B cell (primary cell): ENCODE results near the gene CTIF. TPM values are rescaled to one million over a fixed set of nuclear protein-coding genes. Genes with fewer than 3 reads are reported as not detected.

Experiments used
- ATAC-seq: fragments of 200-7000 bp; cut with Tn5 transposase; one replicate; pipeline ENCODE4 v1.10.0; 2021; ENCODE audit warnings: low read depth, mild to moderate bottlenecking, moderate number of reproducible peaks, moderate library complexity
- CTCF ChIA-PET: fragments of 350-600 bp; sonication (Branson Sonifier 250); formaldehyde crosslinking; loops from one replicate; lab custom pipeline; 2021; ENCODE audit warnings: antibody characterized with exemption, inconsistent platforms; lab: Charles Lee
- POLR2A ChIA-PET: fragments of 350-600 bp; sonication (Branson Sonifier 250); formaldehyde crosslinking; loops from one replicate; lab custom pipeline; 2021; ENCODE audit warnings: antibody characterized with exemption; lab: Charles Lee
- DNase-seq: peaks from one replicate; pipeline ENCODE4 v3.0.0; 2013
- H2AFZ ChIP-seq: 2 replicates; pipeline ENCODE4 v1.6.1; 2012; ENCODE audit warnings: mild to moderate bottlenecking, low read depth, low read length; ENCODE audit not compliant: insufficient read depth, poor library complexity, severe bottlenecking
- H3K27ac ChIP-seq, 2 donors: 1 replicate in 1 of 2; 2 replicates in 1 of 2; pipeline ENCODE4 v1.5.1; 2012 to 2013; ENCODE audit warnings: low read length in 2 of 2, mild to moderate bottlenecking in 2 of 2, moderate library complexity in 1 of 2
- H3K27me3 ChIP-seq, 4 experiments: fragments of 200-600 bp in 1 of 4; sonication (generic) in 1 of 4; replicated peaks in 1 of 4; 1 replicate in 2 of 4; 2 replicates in 2 of 4; pipeline versions ENCODE4 v1.6.1 to v1.7.0; 2013 to 2016; ENCODE audit warnings: low read length in 3 of 4, mild to moderate bottlenecking in 2 of 4, mixed read lengths in 1 of 4, moderate library complexity in 1 of 4; ENCODE audit not compliant: insufficient read depth in 4 of 4, control insufficient read depth in 3 of 4; ENCODE audit errors: control extremely low read depth in 1 of 4
- H3K36me3 ChIP-seq, 2 experiments: replicated peaks in 1 of 2; 1 replicate in 1 of 2; 2 replicates in 1 of 2; pipeline versions ENCODE4 v1.6.1 to v1.7.1; 2013; ENCODE audit warnings: low read length in 1 of 2; ENCODE audit not compliant: insufficient read depth in 2 of 2, control insufficient read depth in 1 of 2; ENCODE audit errors: control extremely low read depth in 1 of 2, extremely low read depth in 1 of 2
- H3K4me1 ChIP-seq, 2 donors: fragments of 200-600 bp in 1 of 2; sonication (generic) in 1 of 2; 1 replicate in 1 of 2; 2 replicates in 1 of 2; pipeline versions ENCODE4 v1.5.1 to v1.6.1; 2013 to 2017; ENCODE audit warnings: low read length in 2 of 2; ENCODE audit not compliant: control insufficient read depth in 2 of 2, insufficient read depth in 2 of 2
- H3K4me2 ChIP-seq: replicated peaks from 2 replicates; pipeline ENCODE3; 2012; ENCODE audit warnings: mild to moderate bottlenecking, low read depth, low read length; ENCODE audit not compliant: poor library complexity, severe bottlenecking
- H3K4me3 ChIP-seq, 5 experiments: fragments of 200-600 bp in 1 of 5; sonication (generic) in 1 of 5; 1 replicate in 3 of 5; 2 replicates in 2 of 5; pipeline versions ENCODE4 v1.5.1 to v1.7.0; 2011 to 2016; ENCODE audit warnings: low read length in 4 of 5, mild to moderate bottlenecking in 4 of 5, low read depth in 2 of 5, control low read depth in 1 of 5, moderate library complexity in 1 of 5; ENCODE audit not compliant: insufficient read depth in 1 of 5; ENCODE audit errors: control extremely low read depth in 1 of 5, extremely low read depth in 1 of 5
- H3K79me2 ChIP-seq: fragments of 200-600 bp; sonication (generic); one replicate; pipeline ENCODE4 v1.6.0; 2016; ENCODE audit warnings: low read length; ENCODE audit not compliant: control insufficient read depth, insufficient read depth
- H3K9ac ChIP-seq: fragments of 200-600 bp; sonication (generic); 2 replicates; pipeline ENCODE4 v1.6.1; 2017; ENCODE audit warnings: mild to moderate bottlenecking, low read length, moderate library complexity
- H3K9me3 ChIP-seq, 3 donors: one replicate each; pipeline versions ENCODE4 v1.6.1 to v1.7.1; 2013; ENCODE audit warnings: low read length in 2 of 3; ENCODE audit not compliant: control insufficient read depth in 2 of 3, insufficient read depth in 1 of 3; ENCODE audit errors: control extremely low read depth in 1 of 3
- H4K20me1 ChIP-seq: 2 replicates; pipeline ENCODE4 v1.6.0; 2012; ENCODE audit warnings: mild to moderate bottlenecking, low read length; ENCODE audit not compliant: insufficient read depth, control insufficient read depth, poor library complexity, severe bottlenecking
- H3K27ac Mint-ChIP-seq: one replicate; pipeline ENCODE4 v1.8.0; 2021; ENCODE audit warnings: mixed read lengths
- H3K27me3 Mint-ChIP-seq: one replicate; pipeline ENCODE4 v1.8.0; 2021; ENCODE audit warnings: mixed read lengths
- H3K4me1 Mint-ChIP-seq: one replicate; pipeline ENCODE4 v1.8.0; 2021; ENCODE audit warnings: mixed read lengths
- H3K4me3 Mint-ChIP-seq: one replicate; pipeline ENCODE4 v1.8.0; 2021; ENCODE audit warnings: mixed read lengths
- H3K9me3 Mint-ChIP-seq: one replicate; pipeline ENCODE4 v1.8.0; 2022; ENCODE audit warnings: mixed read lengths; ENCODE audit not compliant: insufficient read depth
- CTCF ChIP-seq: fragments of 200-600 bp; IDR thresholded peaks from one replicate; pipeline ENCODE4 v1.8.0; 2022; ENCODE audit warnings: antibody characterized with exemption, mild to moderate bottlenecking
- EZH2 ChIP-seq: IDR thresholded peaks from 2 replicates; pipeline ENCODE4 v1.6.1; 2012; ENCODE audit warnings: borderline replicate concordance, low read depth, mild to moderate bottlenecking, moderate library complexity, low read length; ENCODE audit not compliant: insufficient read depth, poor library complexity, severe bottlenecking
- WGBS: methylation state at CpG from one replicate; pipeline ENCODE4 v1.1.5; 2013; ENCODE audit warnings: missing lambda C conversion rate; ENCODE audit not compliant: insufficient coverage; 5-methylcytosine and 5-hydroxymethylcytosine counted together
- intact Hi-C: fragments of 100-400 bp; cut with micrococcal nuclease; formaldehyde crosslinking; loops from one replicate; pipeline ENCODE4 v1.10.0; 2022
- polyA plus RNA-seq: library from polyadenylated mRNA; depleted of rRNA; stranded (reverse); fragments of >200 nt; gene quantifications from 2 replicates; pipeline ENCODE4 v1.2.3, GENCODE V29; 2012
- total RNA-seq, 2 donors: library from RNA; stranded (reverse); fragments of 120-200 nt in 1 of 2; gene quantifications; 1 replicate in 1 of 2; 2 replicates in 1 of 2; pipeline versions ENCODE4 v1.2.3 to v1.2.4, GENCODE V29; 2013 to 2022

Gene CTIF
- total and polyA plus RNA-seq, 2 donors (not counting 1 experiment from before 2014, with no cell fraction given) = 3.6 to 16.2 TPM

- no CpG with 5 or more reads among the region's 1 CpG for WGBS
- no peak overlapping the region for H3K4me3 Mint-ChIP-seq
- DNase-seq (no peak), ATAC-seq (no peak)
- POLR2A ChIA-PET = no interaction called here
- H3K9ac ChIP-seq = no peak overlapping the region
- H3K4me2 ChIP-seq = no peak overlapping the region
- TF ChIP-seq CTCF = no peak
- no peak for TF ChIP-seq EZH2
- H3K27me3 ChIP-seq = no peaks in the 10 kb centered on the region
- no peaks in the 10 kb centered on the region for H3K4me1 Mint-ChIP-seq
- H3K27ac Mint-ChIP-seq = no peak overlapping the region
- H3K4me1 ChIP-seq = no peaks in the 10 kb centered on the region
- H3K27ac ChIP-seq = no peak overlapping the region
- H4K20me1 ChIP-seq = no peaks in the 10 kb centered on the region
- intact Hi-C loops = no loop called here
- no peaks in the 10 kb centered on the region for H3K27me3 Mint-ChIP-seq
- peaks cover 0 to 4% (median 0%) of the 10 kb centered on the region in 3 donors for H3K9me3 ChIP-seq
- H3K36me3 ChIP-seq = no peaks in the 10 kb centered on the region
- H3K4me3 ChIP-seq = no peak overlapping the region
- H3K79me2 ChIP-seq = no peaks in the 10 kb centered on the region
- CTCF ChIA-PET = no interaction called here
- no peak overlapping the region for H2AFZ ChIP-seq
- no peaks in the 10 kb centered on the region for H3K9me3 Mint-ChIP-seq
These were observed 96.1 kb downstream of the CTIF start for GRCh38 chr18:48634975-48635374.

- no peaks in the 10 kb centered on the region for H3K36me3 ChIP-seq
- TF ChIP-seq EZH2 (no peak), CTCF (no peak)
- ATAC-seq (no peak), DNase-seq (no peak)
- H3K4me3 ChIP-seq = no peak overlapping the region
- no peak overlapping the region for H3K27ac Mint-ChIP-seq
- H4K20me1 ChIP-seq = no peaks in the 10 kb centered on the region
- POLR2A ChIA-PET = no interaction called here
- no peak overlapping the region for H3K9ac ChIP-seq
- H2AFZ ChIP-seq = no peak overlapping the region
- no peak overlapping the region for H3K27ac ChIP-seq
- CTCF ChIA-PET = no interaction called here
- no peaks in the 10 kb centered on the region for H3K27me3 ChIP-seq
- H3K27me3 Mint-ChIP-seq = no peaks in the 10 kb centered on the region
- WGBS = 80% methylated on average over 2 of the region's 2 CpGs
- no peaks in the 10 kb centered on the region for H3K4me1 Mint-ChIP-seq
- peaks cover 0 to 5% (median 0%) of the 10 kb centered on the region in 3 donors for H3K9me3 ChIP-seq
- H3K4me1 ChIP-seq = no peaks in the 10 kb centered on the region
- H3K4me2 ChIP-seq = no peak overlapping the region
- no peak overlapping the region for H3K4me3 Mint-ChIP-seq
- no peaks in the 10 kb centered on the region for H3K79me2 ChIP-seq
- intact Hi-C loops = no loop called here
- H3K9me3 Mint-ChIP-seq = no peaks in the 10 kb centered on the region
These were observed 97.0 kb downstream of the CTIF start for GRCh38 chr18:48635806-48636205.
